ENCODE data around the gene PKM.
"Not testable (repeated sequence)": the region's sequence is repeated elsewhere in the genome, so short reads cannot be mapped to it uniquely, and the experiment has no call there.

The PKM gene

GRCh38 chr15:72174551-72175165, 56.3 kb downstream of the PKM start:
- no peak for DNase-seq

- DNase-seq, result no peak
Observed at GRCh38 chr15:72173864-72174550, 57.0 kb downstream of the PKM start.

GRCh38 chr15:72173401-72173800, 57.6 kb downstream of the PKM start:
- no peak for DNase-seq

GRCh38 chr15:72172796-72173195, 58.2 kb downstream of the PKM start:
- no peak for DNase-seq

- not testable (repeated sequence) for DNase-seq
Observed at GRCh38 chr15:72171978-72172377, 59.0 kb downstream of the PKM start.

- DNase-seq, result no peak
Observed at GRCh38 chr15:72170691-72171090, 60.3 kb downstream of the PKM start.

GRCh38 chr15:72169921-72170611, 60.9 kb downstream of the PKM start:
- DNase-seq, result no peak

GRCh38 chr15:72169236-72169920, 61.6 kb downstream of the PKM start:
- no peak for DNase-seq

GRCh38 chr15:72168808-72169190, 62.2 kb downstream of the PKM start:
- no peak for DNase-seq

- DNase-seq, result no peak
Observed at GRCh38 chr15:72168131-72168807, 62.7 kb downstream of the PKM start.

GRCh38 chr15:72167445-72167844, 63.5 kb downstream of the PKM start:
- no peak for DNase-seq

GRCh38 chr15:72166716-72167417, 64.1 kb downstream of the PKM start:
- DNase-seq, result no peak

GRCh38 chr15:72163719-72164118, 67.3 kb downstream of the PKM start:
- no peak for DNase-seq

- no peak for DNase-seq
Observed at GRCh38 chr15:72162569-72162968, 68.4 kb downstream of the PKM start.

GRCh38 chr15:72161361-72162132, 69.4 kb downstream of the PKM start:
- DNase-seq, result no peak

- DNase-seq, result no peak
Observed at GRCh38 chr15:72160696-72161245, 70.2 kb downstream of the PKM start.

- DNase-seq, result peak; percentile 68
Observed at GRCh38 chr15:72156928-72157327, 74.1 kb downstream of the PKM start.

GRCh38 chr15:72155635-72156616, 75.1 kb downstream of the PKM start:
- DNase-seq, result peak; percentile 83

- DNase-seq, result peak; percentile 8
Observed at GRCh38 chr15:72155003-72155621, 75.9 kb downstream of the PKM start.
